HepG2 (cell line): ENCODE results near the gene IHH.

Experiments
- ATAD3A ChIP-seq: sonication (generic); formaldehyde crosslinking; IDR thresholded peaks from 2 replicates; pipeline ENCODE4 v1.4.0; 2020; ENCODE audit warnings: missing genetic modification reagents
- GMEB2 ChIP-seq: IDR thresholded peaks from 2 replicates; pipeline ENCODE4 v1.6.1; 2016; ENCODE audit warnings: missing biosample characterization, missing genetic modification reagents, low read depth
- MZF1 ChIP-seq: sonication (generic); formaldehyde crosslinking; IDR thresholded peaks from 2 replicates; pipeline ENCODE4 v1.8.1; 2023; ENCODE audit warnings: mild to moderate bottlenecking, missing genetic modification reagents, borderline replicate concordance
- PRDM10 ChIP-seq: sonication (generic); formaldehyde crosslinking; IDR thresholded peaks from 2 replicates; pipeline ENCODE4 v1.4.0; 2020; ENCODE audit warnings: low read depth, missing genetic modification reagents
- TAF1 ChIP-seq: sonication (generic); formaldehyde crosslinking; IDR thresholded peaks from 2 replicates; pipeline ENCODE4 v1.4.0; 2020; ENCODE audit warnings: missing genetic modification reagents
- TBX3 ChIP-seq: fragments of 450-650 bp; IDR thresholded peaks from 2 replicates; pipeline ENCODE4 v1.6.1; 2017; ENCODE audit warnings: antibody characterized with exemption, mild to moderate bottlenecking, inconsistent platforms, borderline replicate concordance

GRCh38 chr2:219086196-219086595, 25.5 kb upstream of the IHH start:
- TF ChIP-seq TAF1 (CRISPR knock-in tag) (no peak), ATAD3A (no peak), PRDM10 (CRISPR knock-in tag) (no peak), MZF1 (CRISPR knock-in tag) (no peak), GMEB2 (CRISPR knock-in tag) (no peak), TBX3 (no peak)
